Coronary artery (tissue), 2 donors: ENCODE measurements around the gene MAPKAP1.
"Not testable (repeated sequence)": the region's sequence is repeated elsewhere in the genome, so short reads cannot be mapped to it uniquely, and the experiment has no call there.

Experiments
- DNase-seq: peaks from one replicate; pipeline ENCODE4 v3.0.0-alpha.2; 2017; ENCODE audit warnings: low spot score
- H3K27ac ChIP-seq, 2 donors: fragments of 200-600 bp; sonication (generic); one replicate each; pipeline ENCODE4 v1.5.1; 2016 to 2019
- H3K4me3 ChIP-seq: fragments of 200-600 bp; sonication (generic); 2 replicates; pipeline ENCODE4 v1.5.1; 2016; ENCODE audit warnings: mild to moderate bottlenecking, moderate library complexity
- CTCF ChIP-seq: fragments of 200-600 bp; sonication (generic); IDR thresholded peaks from one replicate; pipeline ENCODE4 v1.5.1; 2019; ENCODE audit warnings: antibody characterized with exemption

The MAPKAP1 gene

DNA sequence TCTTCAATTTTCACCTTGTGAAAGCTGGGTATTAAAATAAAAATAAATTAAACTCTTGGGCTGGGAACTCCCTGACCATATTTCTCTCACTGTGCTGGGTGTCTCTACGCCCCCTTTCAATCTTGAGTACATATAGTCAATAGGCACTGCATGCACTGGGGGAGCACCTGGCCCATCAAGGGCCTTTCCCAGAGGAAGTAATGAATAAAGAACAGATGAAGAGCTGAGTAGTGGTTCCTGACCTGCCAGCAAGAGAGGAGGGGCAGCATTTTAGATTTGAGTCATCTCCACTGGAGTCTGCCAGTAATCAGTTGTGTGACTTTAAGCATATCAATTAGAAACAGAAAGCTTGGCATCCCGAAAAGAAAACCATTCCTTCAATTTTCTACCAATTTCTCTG, 6.2 kb downstream of the MAPKAP1 start:
- H3K4me3 ChIP-seq = no peak overlapping the region
- DNase-seq = no peak
- no peak overlapping the region for H3K27ac ChIP-seq
- TF ChIP-seq CTCF = no peak

- TF ChIP-seq CTCF = no peak
- DNase-seq = no peak
- H3K27ac ChIP-seq = no peak overlapping the region
- no peak overlapping the region for H3K4me3 ChIP-seq
Measured at GRCh38 chr9:125699870-125700269, 7.1 kb downstream of the MAPKAP1 start.

DNA sequence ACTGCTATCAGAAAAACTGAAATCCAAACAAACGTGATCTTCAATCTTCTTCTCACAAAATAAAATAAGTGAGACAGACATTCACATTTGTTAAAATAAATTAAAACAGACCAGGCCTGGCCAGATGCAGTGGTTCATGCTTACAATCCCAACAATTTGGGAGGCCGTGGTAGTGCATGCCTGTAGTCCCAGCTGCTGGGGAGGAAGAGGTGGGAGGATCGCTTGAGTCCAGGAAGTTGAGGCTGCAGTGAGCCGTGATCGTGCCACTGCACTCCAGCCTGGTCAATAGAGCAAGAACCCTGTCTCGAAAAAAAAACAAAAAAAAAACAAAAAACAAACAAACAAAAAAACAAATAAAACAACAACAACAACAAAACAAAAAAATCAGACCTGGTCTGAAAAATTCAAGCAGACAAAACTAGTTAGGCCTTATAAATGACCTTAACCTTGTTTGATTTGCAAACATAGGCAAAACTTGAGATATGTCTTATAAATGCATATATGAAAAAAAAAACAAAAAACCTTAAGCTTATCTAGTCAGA, 10.8 kb downstream of the MAPKAP1 start:
- TF ChIP-seq CTCF = no peak
- DNase-seq = no peak
- Histone ChIP-seq H3K27ac (no peak overlapping the region), H3K4me3 (no peak overlapping the region)

GRCh38 chr9:125695548-125695947, 11.5 kb downstream of the MAPKAP1 start:
- not testable (repeated sequence) for H3K4me3 ChIP-seq, H3K27ac ChIP-seq, DNase-seq

- no peak for DNase-seq
Measured at GRCh38 chr9:125694478-125694877, 12.5 kb downstream of the MAPKAP1 start.

DNA sequence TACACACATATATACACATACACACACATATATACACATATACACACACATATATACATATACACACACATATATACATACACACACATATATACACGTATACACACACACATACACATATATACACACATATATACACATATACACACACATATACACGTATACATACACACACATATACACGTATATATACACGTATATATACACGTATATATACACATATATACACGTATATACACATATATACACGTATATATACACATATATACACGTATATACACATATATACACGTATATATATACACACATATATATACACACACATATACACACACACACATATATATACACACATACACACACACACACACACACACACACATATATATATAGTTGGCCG, 13.5 kb downstream of the MAPKAP1 start:
- H3K4me3 ChIP-seq, H3K27ac ChIP-seq, DNase-seq: not testable (repeated sequence)

More at GRCh38 chr9:125694478-125694877, 12.5 kb downstream of the MAPKAP1 start:
- no peak for TF ChIP-seq CTCF
- Histone ChIP-seq H3K27ac (no peak overlapping the region), H3K4me3 (no peak overlapping the region)

DNA sequence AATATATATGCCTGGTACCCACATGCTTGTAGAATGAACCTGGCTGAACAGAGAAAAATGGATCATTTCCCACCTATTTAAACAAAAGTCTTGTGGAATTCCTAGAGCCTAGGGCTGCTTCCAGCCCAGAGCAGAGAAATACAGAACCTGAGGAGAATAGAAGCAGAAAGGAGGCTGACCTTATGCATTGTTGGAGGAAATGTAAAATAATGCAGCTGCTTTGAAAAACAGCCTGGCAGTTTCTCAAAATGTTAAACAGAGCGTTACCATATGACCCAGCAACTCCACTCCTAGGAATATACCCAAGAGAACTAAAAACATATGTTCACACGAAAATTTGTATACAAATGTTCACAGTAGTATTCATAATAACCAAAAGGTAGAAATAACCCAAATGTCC, 15.1 kb downstream of the MAPKAP1 start:
- Histone ChIP-seq H3K27ac (no peak overlapping the region), H3K4me3 (no peak overlapping the region)
- no peak for DNase-seq
- TF ChIP-seq CTCF = no peak

- H3K4me3 ChIP-seq = no peak overlapping the region
- no peak for TF ChIP-seq CTCF
- DNase-seq = no peak
- peak overlapping the region in 1 of 2 donors; percentile 23 for H3K27ac ChIP-seq
Measured at GRCh38 chr9:125690679-125691078, 16.3 kb downstream of the MAPKAP1 start.
